HG03039 (cell line): ENCODE measurements around the gene TEX14.
A peak's percentile ranks its signal among the peaks of the same experiment; 100 is the strongest.

Source experiments
- ATAC-seq: cut with Tn5 transposase; IDR thresholded peaks from one replicate; pipeline ENCODE4 v1.9.1; 2021; ENCODE audit warnings: mild to moderate bottlenecking, moderate library complexity; ENCODE audit not compliant: unreplicated experiment

The TEX14 gene

GRCh38 chr17:58530655-58531054 is 161.2 kb downstream of the TEX14 start:
- ATAC-seq: no peak

- no peak for ATAC-seq
Measured at GRCh38 chr17:58529275-58529674, 162.6 kb downstream of the TEX14 start.

GRCh38 chr17:58528443-58528842 is 163.4 kb downstream of the TEX14 start:
- ATAC-seq: no peak

GRCh38 chr17:58527949-58528348 is 163.9 kb downstream of the TEX14 start:
- no peak for ATAC-seq

- ATAC-seq: no peak
Measured at GRCh38 chr17:58527306-58527705, 164.5 kb downstream of the TEX14 start.

- ATAC-seq: no peak
Measured at GRCh38 chr17:58525239-58525638, 166.6 kb downstream of the TEX14 start.

GRCh38 chr17:58521680-58522079 is 170.2 kb downstream of the TEX14 start:
- ATAC-seq: no peak

GRCh38 chr17:58520843-58521430 is 170.9 kb downstream of the TEX14 start:
- no peak for ATAC-seq

- ATAC-seq: peak; percentile 73
Measured at GRCh38 chr17:58517928-58518609, 173.8 kb downstream of the TEX14 start.

GRCh38 chr17:58517378-58517927 is 174.4 kb downstream of the TEX14 start:
- no peak for ATAC-seq

GRCh38 chr17:58516644-58517377 is 175.0 kb downstream of the TEX14 start:
- ATAC-seq: no peak

GRCh38 chr17:58515286-58515685 is 176.6 kb downstream of the TEX14 start:
- no peak for ATAC-seq

- no peak for ATAC-seq
Measured at GRCh38 chr17:58514770-58515157, 177.1 kb downstream of the TEX14 start.

- peak; percentile 19 for ATAC-seq
Measured at GRCh38 chr17:58513965-58514769, 177.7 kb downstream of the TEX14 start, which contains the start of gene MTMR4. Gene MTMR4 (minus strand): TSS chr17:58514638. CDS start chr17:58514407, 231 bp downstream.

GRCh38 chr17:58513267-58513964 is 178.4 kb downstream of the TEX14 start:
- no peak for ATAC-seq

GRCh38 chr17:58510075-58510474 is 181.8 kb downstream of the TEX14 start:
- ATAC-seq: no peak

GRCh38 chr17:58508341-58509067 is 183.3 kb downstream of the TEX14 start:
- ATAC-seq: no peak

GRCh38 chr17:58507123-58507634 is 184.7 kb downstream of the TEX14 start:
- no peak for ATAC-seq
